ENCODE results near the gene CRYBB3. TPM values are rescaled to one million over a fixed set of nuclear protein-coding genes. Genes with fewer than 3 reads are reported as not detected.
A peak's percentile ranks its signal among the peaks of the same experiment; 100 is the strongest.
"Not testable (repeated sequence)": the region's sequence is repeated elsewhere in the genome, so short reads cannot be mapped to it uniquely, and the experiment has no call there.

Gene CRYBB3
- total and polyA plus RNA-seq, 2 donors (not counting 1 experiment from before 2014, with no cell fraction given), result not detected

DNA sequence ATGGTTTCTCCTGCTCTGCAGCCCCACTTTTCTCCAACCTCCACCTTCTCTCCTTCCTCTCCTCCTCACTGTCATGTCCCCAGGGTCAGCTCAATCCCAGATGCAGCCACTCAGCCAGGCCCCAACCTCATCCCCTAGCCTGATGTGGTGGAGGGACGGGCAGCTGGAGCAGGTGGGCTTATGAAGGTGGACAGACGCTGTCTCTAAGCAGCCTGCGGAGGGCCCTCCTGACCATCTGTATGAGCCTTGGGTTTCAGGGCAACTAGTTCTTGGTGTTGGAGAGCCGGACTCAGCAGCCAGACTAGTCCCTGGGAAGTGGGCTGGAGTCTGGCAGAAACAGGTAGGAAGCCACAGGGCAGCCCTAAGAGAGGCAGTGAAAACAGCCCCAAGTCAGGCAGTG lies 37.8 kb downstream of the CRYBB3 start:
- ChIA-PET CTCF (interaction anchor here (3.4 kb wide), 1 partner anchor 96 kb away, joined by 23 read pairs; no protein-coding TSS in a partner anchor), POLR2A (no interaction called here)
- peaks cover 0 to 19% (median 1%) of the 10 kb centered on the region in 4 experiments for H3K27me3 ChIP-seq (replicated peaks in 1 of 4; ENCODE audit: control extremely low read depth in 1 of 4, control insufficient read depth in 3 of 4, insufficient read depth in 4 of 4, low read length in 3 of 4)
- Mint-ChIP-seq H3K9me3 (ENCODE audit: insufficient read depth) (no peaks in the 10 kb centered on the region), H3K4me3 (no peak overlapping the region), H3K27me3 (peaks cover 34% of the 10 kb centered on the region), H3K27ac (no peak overlapping the region), H3K4me1 (peaks cover 7% of the 10 kb centered on the region)
- ATAC-seq (ENCODE audit: low read depth), result no peak
- peaks cover 0 to 3% of the 10 kb centered on the region in 2 donors for H3K4me1 ChIP-seq (ENCODE audit: control insufficient read depth in 2 of 2, insufficient read depth in 2 of 2, low read length in 2 of 2)
- H3K4me3 ChIP-seq (ENCODE audit: control extremely low read depth in 1 of 5, extremely low read depth in 1 of 5, insufficient read depth in 1 of 5, low read depth in 2 of 5, low read length in 4 of 5), result no peak overlapping the region
- H3K27ac ChIP-seq (ENCODE audit: low read length in 2 of 2), result no peak overlapping the region
- no peaks in the 10 kb centered on the region for H3K79me2 ChIP-seq (ENCODE audit: control insufficient read depth, insufficient read depth, low read length)
- TF ChIP-seq CTCF (IDR thresholded peaks at IDR 0.05) (no peak), EZH2 (IDR thresholded peaks at IDR 0.05; ENCODE audit: borderline replicate concordance, insufficient read depth, low read depth, low read length, poor library complexity, severe bottlenecking) (no peak)
- intact Hi-C loops (cut with micrococcal nuclease), result loop anchor here (2.0 kb wide), 1 partner anchor 45 kb away; no protein-coding TSS in a partner anchor
- no peak overlapping the region for H3K4me2 ChIP-seq (replicated peaks; ENCODE audit: low read depth, low read length, poor library complexity, severe bottlenecking)
- H4K20me1 ChIP-seq (ENCODE audit: control insufficient read depth, insufficient read depth, low read length, poor library complexity, severe bottlenecking), result no peaks in the 10 kb centered on the region
- peaks cover 0 to 9% (median 0%) of the 10 kb centered on the region in 3 donors for H3K9me3 ChIP-seq (ENCODE audit: control extremely low read depth in 1 of 3, control insufficient read depth in 2 of 3, insufficient read depth in 1 of 3, low read length in 2 of 3)
- 83% methylated on average over 3 of the region's 4 CpGs for WGBS (ENCODE audit: insufficient coverage)
- no peak overlapping the region for H3K9ac ChIP-seq (ENCODE audit: low read length)
- H2AFZ ChIP-seq (ENCODE audit: insufficient read depth, low read depth, low read length, poor library complexity, severe bottlenecking), result no peak overlapping the region
- no peak for DNase-seq
- H3K36me3 ChIP-seq (replicated peaks in 1 of 2; ENCODE audit: control extremely low read depth in 1 of 2, control insufficient read depth in 1 of 2, extremely low read depth in 1 of 2, insufficient read depth in 2 of 2, low read length in 1 of 2), result no peaks in the 10 kb centered on the region

DNA sequence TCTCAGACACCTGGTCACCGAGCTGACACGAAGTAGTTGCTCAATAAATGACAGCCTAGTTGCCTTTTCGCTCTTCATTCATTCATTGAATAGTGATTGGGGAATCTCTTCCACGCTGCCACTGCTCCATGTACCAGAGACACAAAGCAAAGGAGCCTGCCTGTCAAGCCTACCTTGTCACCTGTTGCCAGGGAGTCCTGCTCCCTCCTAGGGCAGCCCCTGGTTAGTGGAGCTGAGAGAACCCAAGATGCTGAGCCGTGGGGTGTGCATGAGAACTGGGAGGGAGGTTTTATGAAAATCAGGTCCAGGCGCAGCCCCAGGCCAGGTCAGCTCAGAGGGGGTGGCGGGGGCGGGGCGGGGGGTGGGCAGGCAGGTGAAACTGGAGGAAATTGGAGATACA lies 38.4 kb downstream of the CRYBB3 start:
- H4K20me1 ChIP-seq (ENCODE audit: control insufficient read depth, insufficient read depth, low read length, poor library complexity, severe bottlenecking); H3K4me3 Mint-ChIP-seq; H3K9me3 Mint-ChIP-seq (ENCODE audit: insufficient read depth); intact Hi-C loops (cut with micrococcal nuclease); POLR2A ChIA-PET; H2AFZ ChIP-seq (ENCODE audit: insufficient read depth, low read depth, low read length, poor library complexity, severe bottlenecking); H3K4me1 Mint-ChIP-seq; H3K9me3 ChIP-seq (ENCODE audit: control extremely low read depth in 1 of 3, control insufficient read depth in 2 of 3, insufficient read depth in 1 of 3, low read length in 2 of 3); H3K4me2 ChIP-seq (replicated peaks; ENCODE audit: low read depth, low read length, poor library complexity, severe bottlenecking); H3K36me3 ChIP-seq (replicated peaks in 1 of 2; ENCODE audit: control extremely low read depth in 1 of 2, control insufficient read depth in 1 of 2, extremely low read depth in 1 of 2, insufficient read depth in 2 of 2, low read length in 1 of 2); H3K79me2 ChIP-seq (ENCODE audit: control insufficient read depth, insufficient read depth, low read length); H3K4me3 ChIP-seq (ENCODE audit: control extremely low read depth in 1 of 5, extremely low read depth in 1 of 5, insufficient read depth in 1 of 5, low read depth in 2 of 5, low read length in 4 of 5); H3K4me1 ChIP-seq (ENCODE audit: control insufficient read depth in 2 of 2, insufficient read depth in 2 of 2, low read length in 2 of 2); H3K9ac ChIP-seq (ENCODE audit: low read length); H3K27ac Mint-ChIP-seq; H3K27ac ChIP-seq (ENCODE audit: low read length in 2 of 2): not testable (repeated sequence)
- peak; percentile 67 for ATAC-seq (ENCODE audit: low read depth)
- peaks cover 0 to 19% (median 1%) of the 10 kb centered on the region in 4 experiments for H3K27me3 ChIP-seq (replicated peaks in 1 of 4; ENCODE audit: control extremely low read depth in 1 of 4, control insufficient read depth in 3 of 4, insufficient read depth in 4 of 4, low read length in 3 of 4)
- H3K27me3 Mint-ChIP-seq, result peaks cover 33% of the 10 kb centered on the region
- CTCF ChIA-PET, result interaction anchor here (3.4 kb wide), 1 partner anchor 96 kb away, joined by 23 read pairs; no protein-coding TSS in a partner anchor
- no CpG with 5 or more reads among the region's 9 CpGs for WGBS (ENCODE audit: insufficient coverage)
- peak; percentile 8 for DNase-seq

DNA sequence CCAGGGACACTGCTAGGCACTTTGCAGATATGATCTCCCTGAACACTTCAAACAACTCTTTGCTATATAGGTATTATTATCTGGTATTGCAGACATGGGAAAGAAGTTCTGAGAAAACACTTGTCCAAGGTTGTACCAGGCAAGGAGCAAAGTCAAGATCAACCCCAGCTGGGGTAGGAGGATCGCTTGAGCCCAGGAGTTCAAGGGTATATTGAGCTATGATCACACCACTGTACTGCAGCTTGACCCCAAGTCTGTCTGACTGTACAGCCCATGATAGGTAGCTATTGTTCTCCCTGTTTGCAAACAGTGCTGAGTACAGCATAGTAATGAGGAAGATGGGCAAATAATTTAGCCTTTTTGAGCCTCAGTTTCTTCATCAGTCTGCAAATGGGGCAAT lies 55.5 kb downstream of the CRYBB3 start:
- DNase-seq; H2AFZ ChIP-seq (ENCODE audit: insufficient read depth, low read depth, low read length, poor library complexity, severe bottlenecking); H3K9me3 ChIP-seq (ENCODE audit: control extremely low read depth in 1 of 3, control insufficient read depth in 2 of 3, insufficient read depth in 1 of 3, low read length in 2 of 3); ATAC-seq (ENCODE audit: low read depth); H3K4me3 ChIP-seq (ENCODE audit: control extremely low read depth in 1 of 5, extremely low read depth in 1 of 5, insufficient read depth in 1 of 5, low read depth in 2 of 5, low read length in 4 of 5); H3K4me3 Mint-ChIP-seq; H3K27me3 Mint-ChIP-seq; POLR2A ChIA-PET; H3K4me1 Mint-ChIP-seq; CTCF ChIA-PET; H3K36me3 ChIP-seq (replicated peaks in 1 of 2; ENCODE audit: control extremely low read depth in 1 of 2, control insufficient read depth in 1 of 2, extremely low read depth in 1 of 2, insufficient read depth in 2 of 2, low read length in 1 of 2); H4K20me1 ChIP-seq (ENCODE audit: control insufficient read depth, insufficient read depth, low read length, poor library complexity, severe bottlenecking); H3K9me3 Mint-ChIP-seq (ENCODE audit: insufficient read depth); H3K4me1 ChIP-seq (ENCODE audit: control insufficient read depth in 2 of 2, insufficient read depth in 2 of 2, low read length in 2 of 2); H3K27ac Mint-ChIP-seq; H3K27me3 ChIP-seq (replicated peaks in 1 of 4; ENCODE audit: control extremely low read depth in 1 of 4, control insufficient read depth in 3 of 4, insufficient read depth in 4 of 4, low read length in 3 of 4); H3K9ac ChIP-seq (ENCODE audit: low read length); H3K79me2 ChIP-seq (ENCODE audit: control insufficient read depth, insufficient read depth, low read length); H3K27ac ChIP-seq (ENCODE audit: low read length in 2 of 2); H3K4me2 ChIP-seq (replicated peaks; ENCODE audit: low read depth, low read length, poor library complexity, severe bottlenecking); intact Hi-C loops (cut with micrococcal nuclease): not testable (repeated sequence)
- no CpG with 5 or more reads among the region's 1 CpG for WGBS (ENCODE audit: insufficient coverage)
